ENCODE data around the gene FAM170B. TPM values are rescaled to one million over a fixed set of nuclear protein-coding genes. Genes with fewer than 3 reads are reported as not detected.

Gene FAM170B
- total and polyA plus RNA-seq, 9 of the 15 experiments (the other 6 are each of a cell fraction or from before 2014, with no cell fraction given): 0.11 to 0.21 TPM; not detected in 7

DNA sequence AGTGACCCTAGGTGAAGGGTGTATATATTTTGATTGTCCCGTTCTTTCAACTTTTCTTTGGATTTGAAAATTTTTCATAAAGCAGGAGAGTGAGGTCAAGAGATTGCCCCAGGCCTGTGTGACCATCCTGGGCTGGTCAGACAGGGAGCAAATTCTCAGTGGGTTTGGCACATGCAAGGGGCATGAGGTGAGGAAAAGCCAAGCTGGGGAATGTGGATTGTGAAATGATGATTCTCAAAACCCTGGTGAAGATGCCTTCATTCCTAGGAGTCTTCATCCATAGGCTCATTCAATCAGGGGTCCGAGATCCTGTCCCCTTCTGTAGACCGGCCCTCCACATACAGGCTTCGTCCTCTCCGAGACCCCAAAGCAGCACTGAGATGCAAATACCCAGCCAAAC lies 27.0 kb upstream of the FAM170B start:
- H3K36me3 ChIP-seq (ENCODE audit: control insufficient read depth, insufficient read depth, low read length): peaks cover 78% of the 10 kb centered on the region
- H3K79me2 ChIP-seq (ENCODE audit: control insufficient read depth, insufficient read depth, low read length): peaks cover 4% of the 10 kb centered on the region; the same call in 1 of the 3 replicates
- intact Hi-C loops (cut with micrococcal nuclease) (loop anchor here (1.0 to 5.0 kb wide), 5 partner anchors 42 to 351 kb away; no protein-coding TSS in a partner anchor), in situ Hi-C loops (cut with MboI) (no loop called here)
- ChIA-PET POLR2A (interaction anchor here (0.6 to 2.3 kb wide), 5 partner anchors 11 to 117 kb away, joined by 3 to 30 read pairs (median 6); no protein-coding TSS in a partner anchor), CTCF (ENCODE audit: low intra/inter-chr PET ratio) (interaction anchor here (0.6 to 2.9 kb wide), 2 partner anchors 76 to 180 kb away, joined by 3 to 11 read pairs; no protein-coding TSS in a partner anchor)
- H3K27me3 ChIP-seq (ENCODE audit: control insufficient read depth in 2 of 2, insufficient read depth in 2 of 2, low read length in 2 of 2): no peaks in the 10 kb centered on the region
- WGBS (ENCODE audit: insufficient coverage, low coverage, missing lambda C conversion rate): 92% methylated on average over 5 of the region's 5 CpGs
- no peaks in the 10 kb centered on the region for H3K9me1 ChIP-seq (ENCODE audit: control insufficient read depth, insufficient read depth, low read length)
- no peak overlapping the region for H3K4me3 ChIP-seq
- peaks cover 44 to 61% of the 10 kb centered on the region in 2 experiments for H3K4me1 ChIP-seq (replicated peaks in 1 of 2; ENCODE audit: control insufficient read depth in 2 of 2, insufficient read depth in 2 of 2, low read length in 2 of 2)
- H3K9ac ChIP-seq (ENCODE audit: insufficient read depth in 1 of 2, low read depth in 2 of 2, low read length in 2 of 2): no peak overlapping the region; a peak in 1 of 4 replicates
- no peak for FAIRE-seq
- H3K9me3 ChIP-seq (replicated peaks; ENCODE audit: control insufficient read depth, insufficient read depth, low read depth, low read length): no peaks in the 10 kb centered on the region
- TF ChIP-seq WHSC1 (IDR thresholded peaks at IDR 0.05; ENCODE audit: low read length): peak; percentile 58
- TF ChIP-seq HMG20B (CRISPR knock-in tag; IDR thresholded peaks at IDR 0.05): no peak
- no peak for TF ChIP-seq HNRNPL (IDR thresholded peaks at IDR 0.05; ENCODE audit: low read depth, low read length)
- no peak for TF ChIP-seq MYC (IDR thresholded peaks at IDR 0.05; ENCODE audit: low read depth, low read length)
- no peak for TF ChIP-seq MYC (CRISPR knock-in tag; IDR thresholded peaks at IDR 0.05; ENCODE audit: borderline replicate concordance, low read depth)
- TF ChIP-seq MECOM (CRISPR knock-in tag; IDR thresholded peaks at IDR 0.05): no peak
- TF ChIP-seq TARDBP (IDR thresholded peaks at IDR 0.05): no peak
- TF ChIP-seq, protein P1, sequence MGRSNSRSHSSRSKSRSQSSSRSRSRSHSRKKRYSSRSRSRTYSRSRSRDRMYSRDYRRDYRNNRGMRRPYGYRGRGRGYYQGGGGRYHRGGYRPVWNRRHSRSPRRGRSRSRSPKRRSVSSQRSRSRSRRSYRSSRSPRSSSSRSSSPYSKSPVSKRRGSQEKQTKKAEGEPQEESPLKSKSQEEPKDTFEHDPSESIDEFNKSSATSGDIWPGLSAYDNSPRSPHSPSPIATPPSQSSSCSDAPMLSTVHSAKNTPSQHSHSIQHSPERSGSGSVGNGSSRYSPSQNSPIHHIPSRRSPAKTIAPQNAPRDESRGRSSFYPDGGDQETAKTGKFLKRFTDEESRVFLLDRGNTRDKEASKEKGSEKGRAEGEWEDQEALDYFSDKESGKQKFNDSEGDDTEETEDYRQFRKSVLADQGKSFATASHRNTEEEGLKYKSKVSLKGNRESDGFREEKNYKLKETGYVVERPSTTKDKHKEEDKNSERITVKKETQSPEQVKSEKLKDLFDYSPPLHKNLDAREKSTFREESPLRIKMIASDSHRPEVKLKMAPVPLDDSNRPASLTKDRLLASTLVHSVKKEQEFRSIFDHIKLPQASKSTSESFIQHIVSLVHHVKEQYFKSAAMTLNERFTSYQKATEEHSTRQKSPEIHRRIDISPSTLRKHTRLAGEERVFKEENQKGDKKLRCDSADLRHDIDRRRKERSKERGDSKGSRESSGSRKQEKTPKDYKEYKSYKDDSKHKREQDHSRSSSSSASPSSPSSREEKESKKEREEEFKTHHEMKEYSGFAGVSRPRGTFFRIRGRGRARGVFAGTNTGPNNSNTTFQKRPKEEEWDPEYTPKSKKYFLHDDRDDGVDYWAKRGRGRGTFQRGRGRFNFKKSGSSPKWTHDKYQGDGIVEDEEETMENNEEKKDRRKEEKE (IDR thresholded peaks at IDR 0.05; ENCODE audit: borderline replicate concordance in 1 of 2, control insufficient read depth in 1 of 2, low read depth in 2 of 2, low read length in 1 of 2): no peak
- H3K4me2 ChIP-seq (ENCODE audit: insufficient read depth, low read length): no peak overlapping the region
- no peak for DNase-seq (ENCODE audit: extremely low read depth in 1 of 4, low spot score in 3 of 4)
- peak overlapping the region; percentile 78; the same call in 1 of the 2 replicates for H2AFZ ChIP-seq (ENCODE audit: low read depth, low read length)
- H4K20me1 ChIP-seq (replicated peaks; ENCODE audit: control insufficient read depth, insufficient read depth, low read length): no peaks in the 10 kb centered on the region
- no peak for ATAC-seq
- H3K27ac ChIP-seq (ENCODE audit: extremely low read depth, low read depth, low read length): peak overlapping the region; percentile 66; the same call in 2 of the 3 replicates
- BruUV-seq (replicated peaks): no TSS peak

Data from K562 (cell line).